Measurements from ENCODE around the gene HBG1. TPM values are rescaled to one million over a fixed set of nuclear protein-coding genes. Genes with fewer than 3 reads are reported as not detected.
A peak's percentile ranks its signal among the peaks of the same experiment; 100 is the strongest.

Gene HBG1
- total RNA-seq, 1 experiment from 2014 or later: 2.3 TPM

DNA sequence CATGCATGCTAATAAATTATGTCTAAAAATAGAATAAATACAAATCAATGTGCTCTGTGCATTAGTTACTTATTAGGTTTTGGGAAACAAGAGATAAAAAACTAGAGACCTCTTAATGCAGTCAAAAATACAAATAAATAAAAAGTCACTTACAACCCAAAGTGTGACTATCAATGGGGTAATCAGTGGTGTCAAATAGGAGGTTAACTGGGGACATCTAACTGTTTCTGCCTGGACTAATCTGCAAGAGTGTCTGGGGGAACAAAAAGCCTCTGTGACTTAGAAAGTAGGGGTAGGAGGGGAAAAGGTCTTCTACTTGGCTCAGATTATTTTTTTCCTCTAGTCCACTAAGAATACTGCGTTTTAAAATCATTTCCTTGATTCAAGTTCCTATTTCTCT is 22.0 kb downstream of the HBG1 start:
- Histone ChIP-seq H3K4me3 (ENCODE audit: low read depth in 2 of 2, low read length in 2 of 2) (no peak overlapping the region), H3K4me1 (ENCODE audit: control insufficient read depth, insufficient read depth, low read length) (no peaks in the 10 kb centered on the region), H3K36me3 (ENCODE audit: control insufficient read depth, insufficient read depth, low read length) (no peaks in the 10 kb centered on the region), H3K9me3 (ENCODE audit: control insufficient read depth, insufficient read depth, low read depth, low read length) (no peaks in the 10 kb centered on the region), H3K27me3 (ENCODE audit: control insufficient read depth, insufficient read depth, low read length) (no peaks in the 10 kb centered on the region), H3K27ac (ENCODE audit: low read length) (no peak overlapping the region)
- intact Hi-C loops (cut with micrococcal nuclease; ENCODE audit: unreplicated experiment) (no loop called here), in situ Hi-C loops (cut with HindIII; ENCODE audit: low pct_unique_long_range_greater_than_20kb, low sequenced_read_pairs) (no loop called here)
- CTCF ChIA-PET: no interaction called here
- BruUV-seq (replicated peaks): no TSS peak
- TF ChIP-seq TCF7L2 (IDR thresholded peaks at IDR 0.05; ENCODE audit: low read depth, low read length): no peak
- no peak for TF ChIP-seq SIN3A (IDR thresholded peaks at IDR 0.05; ENCODE audit: borderline replicate concordance, insufficient read depth, low read depth, low read length)
- no peak for TF ChIP-seq CTCF (IDR thresholded peaks at IDR 0.05)
- TF ChIP-seq REST (IDR thresholded peaks at IDR 0.05; ENCODE audit: insufficient read depth in 1 of 2, low read depth in 2 of 2, low read length in 1 of 2): no peak
- TF ChIP-seq POLR2AphosphoS5 (IDR thresholded peaks at IDR 0.05; ENCODE audit: low read depth, low read length): no peak
- DNase-seq (ENCODE audit: low read depth, low spot score): no peak
- POLR2A ChIA-PET: no interaction called here
- ATAC-seq: no peak

DNA sequence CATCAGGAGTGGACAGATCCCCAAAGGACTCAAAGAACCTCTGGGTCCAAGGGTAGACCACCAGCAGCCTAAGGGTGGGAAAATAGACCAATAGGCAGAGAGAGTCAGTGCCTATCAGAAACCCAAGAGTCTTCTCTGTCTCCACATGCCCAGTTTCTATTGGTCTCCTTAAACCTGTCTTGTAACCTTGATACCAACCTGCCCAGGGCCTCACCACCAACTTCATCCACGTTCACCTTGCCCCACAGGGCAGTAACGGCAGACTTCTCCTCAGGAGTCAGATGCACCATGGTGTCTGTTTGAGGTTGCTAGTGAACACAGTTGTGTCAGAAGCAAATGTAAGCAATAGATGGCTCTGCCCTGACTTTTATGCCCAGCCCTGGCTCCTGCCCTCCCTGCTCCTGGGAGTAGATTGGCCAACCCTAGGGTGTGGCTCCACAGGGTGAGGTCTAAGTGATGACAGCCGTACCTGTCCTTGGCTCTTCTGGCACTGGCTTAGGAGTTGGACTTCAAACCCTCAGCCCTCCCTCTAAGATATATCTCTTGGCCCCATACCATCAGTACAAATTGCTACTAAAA is 22.8 kb downstream of the HBG1 start, which contains the start of gene HBB:
Gene HBB (minus strand): TSS at position 340 of the 579 bp plus-strand sequence. CDS start 50 bp downstream, at position 290.
- ChIA-PET POLR2A (no interaction called here), CTCF (no interaction called here)
- no peaks in the 10 kb centered on the region for H3K4me1 ChIP-seq (ENCODE audit: control insufficient read depth, insufficient read depth, low read length)
- TF ChIP-seq TCF7L2 (IDR thresholded peaks at IDR 0.05; ENCODE audit: low read depth, low read length) (no peak), POLR2AphosphoS5 (IDR thresholded peaks at IDR 0.05; ENCODE audit: low read depth, low read length) (no peak), REST (IDR thresholded peaks at IDR 0.05; ENCODE audit: insufficient read depth in 1 of 2, low read depth in 2 of 2, low read length in 1 of 2) (no peak), CTCF (IDR thresholded peaks at IDR 0.05) (no peak), SIN3A (IDR thresholded peaks at IDR 0.05; ENCODE audit: borderline replicate concordance, insufficient read depth, low read depth, low read length) (no peak)
- peak; percentile 38; the same call in 1 of the 2 replicates for ATAC-seq
- intact Hi-C loops (cut with micrococcal nuclease; ENCODE audit: unreplicated experiment): no loop called here
- H3K4me3 ChIP-seq (ENCODE audit: low read depth in 2 of 2, low read length in 2 of 2): no peak within 1 kb of the TSS
- in situ Hi-C loops (cut with HindIII; ENCODE audit: low pct_unique_long_range_greater_than_20kb, low sequenced_read_pairs): no loop called here
- DNase-seq (ENCODE audit: low read depth, low spot score): no peak
- H3K9me3 ChIP-seq (ENCODE audit: control insufficient read depth, insufficient read depth, low read depth, low read length): no peaks in the 10 kb centered on the region
- no peaks in the 10 kb centered on the region for H3K27me3 ChIP-seq (ENCODE audit: control insufficient read depth, insufficient read depth, low read length)
- H3K36me3 ChIP-seq (ENCODE audit: control insufficient read depth, insufficient read depth, low read length): no peaks in the 10 kb centered on the region
- BruUV-seq (replicated peaks): no TSS peak
- no peak within 1 kb of the TSS for H3K27ac ChIP-seq (ENCODE audit: low read length)
